OCI-LY7 (cell line): ENCODE data around the gene CA9.

Experiments
- CTCF ChIP-seq: fragments of 200-600 bp; sonication (generic); conservative IDR thresholded peaks from 2 replicates; pipeline ENCODE4 v1.5.1; 2014; ENCODE audit warnings: mild to moderate bottlenecking, antibody characterized with exemption, low read length, moderate library complexity, mixed read lengths
- EZH2phosphoT487 ChIP-seq: fragments of 200-600 bp; sonication (generic); IDR thresholded peaks from 2 replicates; pipeline ENCODE4 v1.6.1; 2018; ENCODE audit warnings: low read depth, borderline replicate concordance, mild to moderate bottlenecking, mixed run types, antibody characterized with exemption, low read length, moderate library complexity, mixed read lengths

- TF ChIP-seq CTCF (no peak), EZH2phosphoT487 (no peak)
Observed at GRCh38 chr9:35702696-35703095, 29.0 kb downstream of the CA9 start.
